Breast epithelium (tissue), 3 donors: ENCODE data around the gene NME2.

ENCODE experiments used
- CTCF ChIP-seq, 3 donors: fragments of 450-650 bp; IDR thresholded peaks; one replicate each; pipeline ENCODE4 v1.5.1; 2016 to 2017; ENCODE audit warnings: antibody characterized with exemption in 3 of 3, mild to moderate bottlenecking in 3 of 3, moderate library complexity in 3 of 3
- POLR2A ChIP-seq: fragments of 450-650 bp; IDR thresholded peaks from one replicate; pipeline ENCODE4 v1.6.1; 2016; ENCODE audit warnings: antibody characterized with exemption, mild to moderate bottlenecking, moderate library complexity

- no peak for TF ChIP-seq CTCF (IDR thresholded peaks at IDR 0.05)
- TF ChIP-seq POLR2A: no peak
These were observed 45.9 kb upstream of the NME2 start for GRCh38 chr17:51120357-51120738.
